ENCODE results near the gene ITSN1. TPM values are rescaled to one million over a fixed set of nuclear protein-coding genes. Genes with fewer than 3 reads are reported as not detected.

Gene ITSN1
- total RNA-seq, 4 donors from 2014 or later: 14.5 to 33.1 (median 26.9) TPM

Other genes starting within 250 kb of the ITSN1 start
- gene IFNGR2, start 239.1 kb upstream of the ITSN1 start, total RNA-seq: 10 to 100 TPM; 13.9 to 27.6 (median 24.2) TPM
- gene TMEM50B, start 162.5 kb upstream of the ITSN1 start, total RNA-seq: 10 to 100 TPM; 33.2 to 47.1 (median 44.6) TPM
- gene DNAJC28, start 150.8 kb upstream of the ITSN1 start, total RNA-seq: 1 to 10 TPM; 1.5 to 3.4 (median 2.5) TPM
- gene GART, start 100.4 kb upstream of the ITSN1 start, total RNA-seq: 10 to 100 TPM; 46.3 to 97.5 (median 55.4) TPM
- gene SON, start 99.5 kb upstream of the ITSN1 start, total RNA-seq: 100 to 1,000 TPM; 109 to 390 (median 126) TPM
- gene DONSON, start 53.8 kb upstream of the ITSN1 start, total RNA-seq: 1 to 10 TPM; 3.6 to 5.3 (median 4.2) TPM
- gene CRYZL1, start 760 bp upstream of the ITSN1 start, total RNA-seq: 10 to 100 TPM; 14.8 to 29.4 (median 24.4) TPM

Measured in gastrocnemius medialis (tissue), 4 donors.